ENCODE results near the gene BAG2.

The BAG2 gene

DNA sequence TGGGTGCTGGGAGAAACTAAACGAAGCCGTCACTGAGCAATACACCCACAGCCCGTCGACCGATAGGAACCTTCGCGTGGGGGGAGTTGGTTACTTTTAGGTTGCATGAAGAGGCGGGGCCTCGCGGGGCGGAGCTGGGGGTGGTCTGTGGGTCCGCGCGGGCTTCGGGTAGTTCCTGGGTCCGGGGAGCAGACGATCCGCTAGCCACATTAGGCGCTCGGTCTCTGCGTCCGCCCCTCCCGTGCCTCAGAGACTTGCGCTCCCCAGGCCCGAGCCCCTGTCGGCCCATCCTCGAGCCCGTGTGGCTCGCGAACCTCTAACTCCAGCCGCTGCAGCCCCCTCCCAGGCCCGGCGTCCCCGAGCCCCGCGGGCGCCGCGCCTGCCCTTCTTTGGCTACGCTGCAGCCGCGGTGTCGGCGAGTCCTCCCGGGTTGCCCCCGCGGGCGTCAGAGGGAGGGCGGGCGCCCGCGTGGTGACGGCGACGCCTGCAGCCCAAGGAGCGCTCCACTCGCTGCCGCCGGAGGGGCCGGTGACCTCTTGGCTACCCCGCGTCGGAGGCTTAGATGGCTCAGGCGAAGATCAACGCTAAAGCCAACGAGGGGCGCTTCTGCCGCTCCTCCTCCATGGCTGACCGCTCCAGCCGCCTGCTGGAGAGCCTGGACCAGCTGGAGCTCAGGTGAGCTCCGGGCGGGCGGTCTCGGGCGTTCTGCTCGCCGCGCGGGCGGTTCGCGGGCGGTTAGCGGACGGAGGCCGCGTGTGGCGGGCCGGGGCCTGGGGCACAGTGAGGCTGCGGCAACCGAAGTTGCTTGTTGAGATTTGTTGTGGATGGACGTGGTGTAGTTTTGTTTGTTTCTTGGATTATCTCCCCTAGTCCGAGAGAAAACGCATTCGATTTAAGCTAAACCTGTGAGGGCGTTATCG, at the start of gene BAG2:
Gene BAG2 (plus strand): TSS at position 191 of the 920 bp plus-strand sequence. CDS start 372 bp downstream, at position 563.
- DNase-seq (ENCODE audit: low read depth), result peak; percentile 72

DNA sequence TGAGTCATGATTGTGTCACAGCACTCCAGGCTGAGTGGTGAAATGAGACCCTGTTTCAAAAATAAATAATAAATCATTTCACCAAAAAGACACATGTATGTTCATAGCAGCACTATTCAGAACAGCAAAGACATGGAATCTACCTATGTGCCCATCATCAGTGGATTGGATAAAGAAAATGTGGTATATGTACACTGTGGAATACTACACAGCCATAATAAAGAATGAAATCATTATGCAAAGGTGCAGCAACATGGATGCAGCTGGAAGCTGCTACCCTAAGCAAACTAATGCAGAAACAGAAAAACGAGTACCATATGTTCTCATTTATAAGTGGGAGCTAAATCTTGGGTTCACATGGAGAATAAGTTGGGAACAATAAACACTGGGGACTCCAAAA, 49.0 kb upstream of the BAG2 start:
- DNase-seq (ENCODE audit: low read depth), result no peak

DNA sequence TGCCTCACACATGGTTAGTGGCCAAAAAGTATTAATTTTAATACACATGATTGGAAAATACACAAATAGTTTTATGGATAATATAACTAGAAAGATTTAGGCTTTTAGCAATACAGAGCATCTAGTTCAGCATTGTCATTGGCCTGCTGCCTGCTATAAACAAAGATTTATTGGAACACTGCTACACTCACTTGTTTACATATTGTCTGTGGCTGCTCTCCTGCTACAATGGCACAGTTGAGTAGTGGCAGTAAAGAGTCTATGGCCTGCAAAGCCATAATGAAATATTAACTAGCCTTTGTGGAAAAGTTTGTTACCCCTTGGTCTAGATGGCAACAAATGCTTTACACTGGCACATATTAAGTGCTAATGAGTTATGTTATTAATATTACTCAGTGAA, 44.4 kb upstream of the BAG2 start:
- no peak for DNase-seq (ENCODE audit: low read depth)

DNA sequence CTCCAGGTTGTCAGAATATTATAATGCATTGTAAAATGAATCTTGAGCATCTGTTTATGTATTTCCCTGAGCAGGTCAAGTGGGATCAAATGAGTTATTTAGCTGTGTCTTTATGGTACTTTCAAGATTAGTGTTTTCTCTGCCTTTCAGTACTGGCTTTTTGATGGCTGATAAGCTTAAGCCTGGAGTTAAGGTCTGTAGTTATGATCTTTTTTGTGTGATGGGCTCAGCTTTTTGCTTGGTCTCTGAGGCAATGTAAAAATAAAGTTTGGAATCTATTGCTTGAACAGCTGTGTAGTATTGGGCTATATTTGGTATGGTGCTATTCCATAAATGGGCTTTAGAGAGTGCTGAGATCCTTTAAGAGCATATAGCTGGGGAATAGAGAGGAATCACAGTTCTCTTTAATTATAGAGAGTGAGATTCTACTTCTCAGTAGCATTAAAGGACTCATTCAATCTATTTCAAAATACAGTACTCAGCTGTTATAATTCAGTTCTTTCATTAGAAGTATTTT, 41.4 kb upstream of the BAG2 start:
- DNase-seq (ENCODE audit: low read depth), result no peak

DNA sequence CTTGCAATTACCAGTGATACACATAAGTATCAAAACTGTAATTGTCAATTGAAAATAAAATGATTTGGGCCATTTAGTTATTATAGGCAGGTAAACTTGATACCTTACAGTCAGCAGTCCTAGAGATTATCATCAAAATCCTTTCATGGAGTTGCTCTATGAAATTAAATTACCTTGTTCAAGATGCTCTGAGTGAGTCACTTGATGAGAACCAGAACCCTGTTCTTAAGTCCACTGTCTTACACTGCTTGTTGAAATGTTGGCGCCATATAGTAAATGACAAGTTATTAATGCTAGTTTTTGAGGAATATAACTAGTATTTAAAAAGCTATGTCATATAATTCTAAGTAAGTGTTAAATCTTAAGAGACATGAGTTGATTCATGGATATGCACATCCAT, 37.2 kb upstream of the BAG2 start:
- DNase-seq (ENCODE audit: low read depth), result no peak

DNA sequence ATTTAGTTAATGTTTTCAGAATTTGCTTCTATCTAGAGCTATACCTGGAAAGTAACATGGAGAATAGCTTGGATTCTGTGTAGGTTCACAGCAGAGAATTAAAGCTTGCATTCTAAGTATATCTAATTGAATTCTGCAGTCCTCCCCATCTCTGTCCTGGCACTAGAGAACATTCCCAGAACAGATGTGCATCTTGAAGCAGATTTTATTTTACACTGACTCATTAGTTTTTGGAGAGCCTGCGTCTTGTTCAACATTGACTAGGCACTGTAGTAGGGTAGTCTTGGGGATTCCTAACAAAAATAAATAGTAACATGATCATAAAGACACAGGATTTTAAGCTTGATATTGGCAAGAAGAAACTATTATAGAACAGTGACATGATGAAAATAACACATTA, 36.2 kb upstream of the BAG2 start:
- peak; percentile 20 for DNase-seq (ENCODE audit: low read depth)

DNA sequence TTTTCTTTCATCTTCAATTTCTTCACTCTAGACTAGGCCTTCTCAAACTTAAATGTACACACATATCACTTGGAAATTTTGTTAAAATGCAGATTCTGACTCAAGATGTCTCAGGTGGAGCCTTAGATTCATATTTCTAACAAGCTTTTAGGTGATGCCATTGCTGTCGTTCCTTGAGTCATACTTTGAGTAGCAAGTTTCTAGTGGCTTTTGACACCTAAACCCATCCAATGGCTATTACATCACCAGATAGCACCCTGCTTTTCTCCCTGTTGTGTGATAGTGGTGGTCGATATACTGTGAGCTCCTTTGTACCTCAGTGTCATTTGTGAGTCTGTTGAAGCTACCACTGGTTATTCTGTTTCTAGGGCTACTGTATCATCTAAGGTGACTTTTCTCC, 34.8 kb upstream of the BAG2 start:
- no peak for DNase-seq (ENCODE audit: low read depth)

DNA sequence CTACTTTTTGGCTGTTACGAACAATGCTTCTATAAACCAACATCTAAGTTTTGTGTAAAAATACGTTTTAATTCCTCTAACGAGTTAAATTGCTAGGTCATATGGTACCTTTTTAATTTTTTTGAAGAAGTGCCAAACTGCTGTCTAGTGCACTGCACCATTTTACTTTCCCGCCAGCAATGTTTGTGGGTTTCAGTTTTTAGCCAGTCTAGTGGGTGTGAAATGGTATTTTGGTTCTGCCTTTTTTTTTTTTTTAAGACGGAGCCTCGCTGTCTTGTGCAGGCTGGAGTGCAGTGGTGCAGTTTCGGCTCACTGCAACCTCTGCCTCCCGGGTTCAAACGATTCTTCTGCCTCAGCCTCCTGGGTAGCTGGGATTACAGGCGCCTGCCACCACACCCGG, 34.1 kb upstream of the BAG2 start:
- DNase-seq (ENCODE audit: low read depth), result no peak

DNA sequence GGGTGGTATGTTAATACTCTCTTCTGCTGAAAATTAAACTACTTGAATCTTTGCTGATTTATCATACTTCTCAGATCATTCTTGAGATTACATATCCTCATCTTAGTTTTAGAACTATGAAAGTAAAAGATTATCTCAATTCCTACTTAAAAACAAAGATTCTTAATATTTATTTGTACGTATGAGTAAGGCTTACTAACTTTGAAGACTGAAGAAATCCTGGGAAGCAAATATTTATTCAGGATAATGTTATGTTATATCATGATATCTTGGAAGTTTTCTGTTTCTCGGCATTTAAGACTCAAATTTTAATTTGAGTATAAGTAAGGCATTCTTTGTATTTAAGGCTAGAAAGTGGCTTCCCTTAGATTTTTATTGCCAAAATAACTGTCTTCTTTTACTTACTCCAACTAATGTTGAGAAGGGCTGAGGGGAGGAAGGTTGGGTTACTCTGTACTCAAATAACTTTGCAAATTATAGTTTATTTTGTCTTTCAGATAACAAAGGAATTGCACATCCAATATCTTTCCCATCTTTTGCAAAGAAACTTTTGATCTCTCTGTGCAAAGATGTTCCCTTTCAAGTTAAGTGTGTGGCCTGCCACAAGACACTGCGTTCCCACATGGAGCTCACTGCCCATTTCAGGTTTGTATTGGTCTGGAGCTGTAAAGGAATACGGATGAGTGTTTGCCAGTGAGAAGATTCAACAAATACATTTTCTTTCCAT, 30.5 kb upstream of the BAG2 start:
- no peak for DNase-seq (ENCODE audit: low read depth)

DNA sequence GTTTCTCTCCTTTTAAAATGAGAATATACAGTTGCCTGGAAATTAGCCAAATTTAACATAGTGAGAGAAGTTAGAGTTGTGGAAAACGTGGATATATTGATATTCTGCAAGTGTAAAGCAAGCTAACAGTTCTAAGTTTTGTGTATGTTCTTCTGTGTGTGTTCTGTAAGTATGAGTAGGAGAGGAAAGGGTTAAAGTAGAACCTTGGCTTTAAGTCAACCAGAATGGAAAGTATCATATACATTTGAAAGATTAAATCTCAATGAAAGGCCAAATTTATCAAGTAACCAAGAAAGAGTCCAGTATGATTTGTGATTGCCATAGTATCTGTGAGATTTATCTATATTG, 30.0 kb upstream of the BAG2 start:
- DNase-seq (ENCODE audit: low read depth), result no peak

DNA sequence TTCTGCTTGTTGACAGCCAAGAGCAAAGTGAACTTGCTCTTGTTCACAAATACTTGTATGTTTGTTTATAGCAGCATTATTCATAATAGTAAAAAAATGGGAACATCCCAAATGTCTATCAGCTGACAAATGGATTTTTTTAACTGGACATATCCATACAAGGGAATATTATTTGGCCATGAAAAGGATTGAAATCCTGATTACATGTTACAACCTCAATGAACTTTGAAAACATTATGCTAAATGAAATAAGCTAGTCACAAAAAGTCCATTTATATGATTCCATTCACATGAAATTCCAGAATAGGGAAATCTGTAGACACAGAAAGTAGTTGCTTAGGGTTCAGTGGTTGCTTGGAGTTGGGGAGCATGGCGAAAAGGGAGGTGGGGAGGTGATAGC, 28.4 kb upstream of the BAG2 start:
- DNase-seq (ENCODE audit: low read depth), result no peak

DNA sequence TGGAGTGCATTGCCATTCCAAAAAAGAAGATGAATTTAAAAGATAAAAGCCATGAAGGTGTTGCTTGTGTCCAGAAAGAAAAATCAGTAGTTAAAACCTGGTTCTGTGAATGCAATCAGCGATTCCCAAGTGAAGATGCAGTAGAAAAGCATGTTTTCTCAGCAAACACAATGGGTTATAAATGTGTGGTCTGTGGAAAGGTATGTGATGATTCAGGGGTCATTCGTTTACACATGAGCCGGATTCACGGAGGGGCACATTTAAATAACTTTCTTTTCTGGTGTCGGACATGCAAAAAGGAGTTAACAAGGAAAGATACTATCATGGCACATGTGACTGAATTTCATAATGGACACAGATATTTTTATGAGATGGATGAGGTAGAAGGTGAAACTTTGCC, 24.7 kb upstream of the BAG2 start:
- no peak for DNase-seq (ENCODE audit: low read depth)

DNA sequence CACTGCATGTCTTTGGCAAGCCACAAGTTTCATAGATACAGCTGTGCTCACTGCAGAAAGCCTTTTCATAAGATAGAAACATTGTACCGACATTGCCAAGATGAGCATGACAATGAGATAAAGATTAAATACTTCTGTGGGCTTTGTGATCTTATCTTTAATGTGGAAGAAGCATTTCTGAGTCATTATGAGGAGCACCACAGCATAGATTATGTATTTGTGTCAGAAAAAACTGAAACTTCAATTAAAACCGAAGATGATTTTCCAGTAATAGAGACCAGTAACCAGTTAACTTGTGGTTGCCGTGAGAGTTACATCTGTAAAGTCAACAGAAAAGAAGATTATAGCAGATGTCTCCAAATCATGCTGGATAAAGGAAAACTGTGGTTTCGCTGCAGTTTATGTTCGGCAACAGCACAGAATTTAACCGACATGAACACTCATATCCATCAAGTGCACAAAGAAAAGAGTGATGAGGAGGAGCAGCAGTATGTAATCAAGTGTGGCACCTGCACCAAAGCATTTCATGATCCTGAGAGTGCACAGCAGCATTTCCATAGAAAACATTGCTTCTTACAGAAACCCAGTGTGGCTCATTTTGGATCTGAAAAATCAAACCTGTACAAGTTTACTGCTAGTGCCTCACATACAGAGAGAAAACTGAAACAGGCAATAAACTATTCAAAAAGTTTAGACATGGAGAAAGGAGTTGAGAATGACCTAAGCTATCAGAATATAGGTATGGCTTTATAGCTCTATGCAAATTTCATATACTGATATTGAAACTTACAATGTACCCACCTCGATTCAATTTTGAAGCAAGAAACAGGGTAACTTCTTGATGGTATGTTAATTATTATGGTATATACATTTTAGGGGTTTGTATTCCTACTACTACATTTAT, 23.9 kb upstream of the BAG2 start:
- no peak for DNase-seq (ENCODE audit: low read depth)

DNA sequence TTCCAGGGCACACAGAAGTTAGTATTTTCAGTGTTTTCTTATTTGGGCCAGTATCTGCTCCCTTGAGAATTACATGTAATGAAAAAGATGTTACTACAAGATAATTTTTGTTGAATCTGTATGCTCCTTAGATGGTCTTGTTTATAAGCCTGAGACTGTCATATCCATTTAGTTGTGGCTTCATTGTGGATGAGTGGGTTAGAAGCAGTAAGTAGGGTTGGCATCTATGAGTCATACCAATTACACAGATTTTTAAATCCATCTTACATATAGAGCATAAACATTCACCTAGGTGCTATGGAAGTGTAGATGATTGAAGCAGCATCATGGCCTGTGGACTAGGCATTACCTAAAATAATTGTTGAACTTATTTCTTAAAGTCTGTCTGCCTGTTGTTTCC, 13.5 kb upstream of the BAG2 start:
- no peak for DNase-seq (ENCODE audit: low read depth)

DNA sequence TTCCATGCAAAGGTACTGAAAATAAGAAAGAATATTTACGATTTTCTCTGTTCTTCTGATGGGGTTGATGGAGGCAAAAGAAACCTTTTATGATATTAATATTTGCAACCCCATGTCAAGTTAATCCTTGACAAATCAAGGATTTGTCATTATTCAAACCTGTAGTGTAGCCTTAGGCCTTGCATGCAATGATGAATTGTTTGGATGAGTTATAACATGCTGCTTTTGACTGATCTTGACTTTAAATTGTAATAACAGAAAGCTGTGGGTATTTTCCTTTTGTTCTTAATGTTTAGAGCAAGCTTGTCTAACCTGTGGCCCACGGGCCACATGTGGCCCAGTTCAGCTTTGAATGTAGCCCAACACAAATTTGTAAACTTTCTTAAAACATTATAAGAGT, 13.0 kb upstream of the BAG2 start:
- no peak for DNase-seq (ENCODE audit: low read depth)

DNA sequence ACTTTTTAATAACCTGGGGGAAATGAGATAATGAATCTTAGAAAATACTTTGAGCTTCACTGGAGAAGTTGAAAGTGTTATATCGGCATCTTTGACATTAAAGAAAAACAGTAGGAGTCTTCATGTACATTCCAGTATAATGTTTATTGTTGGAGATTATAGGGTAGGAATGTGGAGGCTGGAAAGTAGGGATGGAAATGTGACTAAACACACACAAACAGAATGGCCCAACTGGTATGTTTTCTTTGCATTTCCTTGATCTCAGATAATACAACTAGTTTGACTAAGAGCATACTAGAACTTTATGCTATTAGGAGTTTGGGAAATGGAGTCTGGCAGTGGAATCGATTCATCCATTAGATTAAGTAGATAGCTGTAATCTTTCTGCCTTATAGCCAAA, 10.1 kb upstream of the BAG2 start:
- DNase-seq (ENCODE audit: low read depth), result no peak

DNA sequence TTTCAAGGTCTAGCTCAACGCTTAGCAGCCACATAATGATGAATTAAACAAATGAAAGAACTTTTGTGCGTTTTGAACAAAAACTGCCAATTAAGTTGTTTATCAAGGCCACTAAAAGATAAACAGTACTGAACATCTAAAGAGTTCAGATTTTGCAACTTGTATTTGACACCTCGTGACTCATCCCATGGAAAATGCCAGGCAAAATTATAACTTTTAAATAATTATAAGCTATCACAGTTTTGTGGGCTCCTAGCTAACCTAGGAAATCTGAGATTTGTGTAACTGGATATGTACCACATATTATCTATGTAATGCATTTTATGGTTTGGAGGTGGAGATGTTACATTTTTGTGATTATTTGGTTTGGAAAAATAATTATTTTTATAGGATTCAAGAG, 9.6 kb upstream of the BAG2 start:
- no peak for DNase-seq (ENCODE audit: low read depth)

DNA sequence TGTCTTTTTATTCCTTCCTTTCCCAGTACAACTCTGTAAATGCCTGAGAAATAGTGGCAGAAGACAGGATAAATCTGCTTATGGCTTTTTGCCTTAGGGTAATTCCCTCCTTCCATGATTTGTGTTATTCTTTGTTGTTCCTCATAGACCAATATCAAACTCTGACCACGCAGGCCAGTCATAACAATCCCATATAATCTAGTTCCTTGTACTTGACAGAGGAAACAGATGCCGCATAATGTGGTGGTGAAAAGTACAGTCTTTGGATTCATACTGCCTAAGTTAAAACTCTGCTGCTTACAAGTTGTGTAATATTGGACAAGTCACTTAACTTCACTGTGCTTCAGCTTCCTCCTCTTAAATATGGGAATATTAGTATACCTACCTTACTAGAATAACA, 8.2 kb upstream of the BAG2 start:
- DNase-seq (ENCODE audit: low read depth), result no peak

DNA sequence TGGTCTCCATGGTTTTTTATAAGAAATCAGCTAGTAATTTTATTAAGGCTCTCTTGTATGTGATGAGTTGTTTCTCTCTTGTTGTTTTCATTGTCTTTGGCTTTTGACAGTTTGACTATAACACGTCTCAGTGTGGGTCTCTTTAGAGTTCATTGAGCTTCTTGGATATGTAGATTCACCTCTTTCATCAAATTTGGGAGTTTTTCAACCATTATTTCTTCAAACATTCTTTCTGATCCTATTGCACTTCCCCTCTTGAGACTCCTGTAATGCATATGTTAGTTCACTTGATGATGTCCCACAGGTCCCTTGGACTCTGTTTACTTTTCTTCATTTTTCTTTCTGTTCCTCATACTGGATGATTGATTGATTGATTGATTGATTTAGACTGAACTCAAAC, 7.0 kb upstream of the BAG2 start:
- DNase-seq (ENCODE audit: low read depth), result no peak

DNA sequence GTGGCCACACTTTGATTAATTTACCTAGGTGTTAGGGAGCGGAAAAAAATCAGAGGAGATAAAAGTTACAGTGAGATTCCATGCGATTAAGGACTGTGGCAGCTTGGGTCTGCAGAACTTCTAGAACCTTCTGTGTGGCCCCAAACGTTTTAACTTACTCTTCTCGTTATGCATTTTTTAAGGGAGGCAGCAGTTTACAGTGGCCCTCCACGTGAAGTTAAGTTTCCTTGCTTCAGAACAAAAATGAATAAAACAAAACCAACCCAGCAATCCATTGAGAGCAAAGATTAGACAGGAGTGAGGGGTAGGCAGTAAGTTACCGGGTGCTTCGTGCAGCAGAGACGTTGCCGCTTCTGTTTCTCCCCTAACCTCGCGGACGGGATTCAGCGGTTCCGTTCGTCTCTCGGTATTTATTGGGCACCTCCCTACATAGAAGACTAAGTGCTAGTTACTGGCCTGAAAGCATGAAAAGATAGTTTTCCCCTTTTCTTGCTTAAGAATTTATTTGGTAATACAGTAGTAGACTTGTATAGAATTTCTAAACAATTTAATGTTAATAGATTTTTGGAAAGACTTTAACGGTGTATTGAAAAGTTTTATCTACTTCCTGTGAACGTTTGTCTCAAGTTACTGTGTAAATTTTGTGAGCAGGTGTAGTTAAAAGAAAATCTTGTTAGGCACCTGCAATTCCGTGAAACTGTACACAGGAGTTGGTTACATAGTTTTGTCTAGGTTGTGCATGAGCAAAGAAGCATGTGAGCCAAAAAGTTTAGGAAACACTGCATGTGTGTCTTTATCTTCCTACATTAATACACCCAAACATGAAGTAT, 1.1 kb downstream of the BAG2 start:
- DNase-seq (ENCODE audit: low read depth), result no peak

DNA sequence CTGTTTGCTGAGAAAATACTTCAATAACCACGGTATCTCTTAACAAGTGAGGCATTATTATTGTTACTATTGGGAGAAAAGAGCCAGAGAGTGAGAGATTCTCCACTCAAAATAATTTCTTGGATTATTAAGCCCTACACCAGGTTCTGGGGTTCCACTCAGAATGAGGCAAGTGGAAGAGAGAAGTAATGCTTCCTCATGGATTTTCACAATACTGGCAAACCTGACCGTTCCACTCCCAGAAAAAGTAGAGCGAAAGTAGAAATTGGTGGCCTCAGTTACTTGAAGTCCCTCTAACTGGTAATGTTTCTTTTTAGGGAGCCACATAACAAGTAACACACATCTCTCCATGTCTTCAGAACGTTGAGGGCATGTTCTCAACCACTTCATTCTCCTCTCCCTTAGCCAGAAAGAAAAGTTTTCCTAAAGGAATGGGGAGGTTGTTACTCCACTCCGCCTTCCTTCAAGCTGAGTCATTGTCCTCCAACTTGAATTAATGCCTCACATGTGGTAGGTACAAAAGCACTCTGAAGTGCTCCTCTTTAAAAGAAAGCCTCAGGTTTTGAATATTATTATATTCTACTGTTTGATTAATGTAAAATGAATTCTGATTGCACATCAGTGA, 1.9 kb downstream of the BAG2 start:
- peak; percentile 57 for DNase-seq (ENCODE audit: low read depth)

All from GM04504 (cell line).